BJ (cell line): Measurements from ENCODE around the gene STS. TPM values are rescaled to one million over a fixed set of nuclear protein-coding genes. Genes with fewer than 3 reads are reported as not detected.

ENCODE experiments used
- CTCF ChIA-PET: fragments of 350-600 bp; formaldehyde crosslinking; extraction: SDS; loops from one replicate; lab custom pipeline; 2021; ENCODE audit warnings: antibody characterized with exemption, inconsistent platforms; lab: Yijun Ruan, JAX
- POLR2A ChIA-PET: fragments of 300-600 bp; sonication (Branson Sonifier 250); formaldehyde crosslinking; extraction: SDS; loops from one replicate; lab custom pipeline; 2021; ENCODE audit warnings: antibody characterized with exemption; lab: Charles Lee
- DNase-seq: peaks from one replicate; pipeline ENCODE4 v3.0.0-alpha.2; 2011; ENCODE audit warnings: low read depth
- H3K27me3 ChIP-seq: 2 replicates; pipeline ENCODE4 v1.6.0; 2011; ENCODE audit warnings: low read length; ENCODE audit not compliant: control insufficient read depth, insufficient read depth
- H3K36me3 ChIP-seq: 2 replicates; pipeline ENCODE4 v1.5.1; 2011; ENCODE audit warnings: low read length; ENCODE audit not compliant: control insufficient read depth, insufficient read depth
- H3K4me3 ChIP-seq: 2 replicates; pipeline ENCODE4 v1.5.1; 2011; ENCODE audit warnings: low read depth, mild to moderate bottlenecking, control low read depth, low read length
- CTCF ChIP-seq: IDR thresholded peaks from 2 replicates; pipeline ENCODE4 v1.5.1; 2011; ENCODE audit warnings: low read depth, mild to moderate bottlenecking, control low read depth, inconsistent platforms, low read length, moderate library complexity; ENCODE audit not compliant: insufficient read depth
- polyA plus RNA-seq: library from polyadenylated mRNA; depleted of rRNA; stranded (reverse); fragments of >200 nt; gene quantifications from 2 replicates; pipeline ENCODE4 v1.2.3, GENCODE V29; 2011; rRNA removed
- small RNA-seq: library from RNA; depleted of rRNA; stranded (forward); fragments of <200 nt; gene quantifications from one replicate; pipeline ENCODE3, GENCODE V24; 2012; ENCODE audit warnings: low replicate concordance, low read depth; ENCODE audit not compliant: insufficient read length

Gene STS
- polyA plus RNA-seq, 1 experiment: 11.8 TPM

- DNase-seq: no peak
- Histone ChIP-seq H3K27me3 (no peaks in the 10 kb centered on the region; the same call in 1 of the 2 replicates), H3K36me3 (no peaks in the 10 kb centered on the region), H3K4me3 (no peak overlapping the region)
- ChIA-PET CTCF (no interaction called here), POLR2A (no interaction called here)
- TF ChIP-seq CTCF: no peak
These were observed 47.1 kb downstream of the STS start for GRCh38 chrX:7194606-7195005.

Small RNA genes lying within 50 kb of the gene (small RNA-seq; reads per million reads assigned to genes)
- gene MIR4767: not detected

Other genes with a start within 250 kb of the STS start
- gene PUDP, start 441 bp downstream of the STS start, polyA plus RNA-seq: 17.1 and 17.2 TPM in 2 replicates